ENCODE results near the gene UPP2. TPM values are rescaled to one million over a fixed set of nuclear protein-coding genes. Genes with fewer than 3 reads are reported as not detected.

The UPP2 gene
- polyA plus RNA-seq, 1 experiment, result not detected

- H3K27me3 ChIP-seq (ENCODE audit: control insufficient read depth, insufficient read depth, low read length), result no peaks in the 10 kb centered on the region
- no peak for DNase-seq (ENCODE audit: low read depth, low spot score)
- no peak overlapping the region for H3K4me3 ChIP-seq (ENCODE audit: low read depth, low read length)
- ChIA-PET POLR2A (no interaction called here), CTCF (interaction anchor here (0.7 kb wide), 1 partner anchor 667 kb away, joined by 3 read pairs; no protein-coding TSS in a partner anchor)
- TF ChIP-seq, protein P1, sequence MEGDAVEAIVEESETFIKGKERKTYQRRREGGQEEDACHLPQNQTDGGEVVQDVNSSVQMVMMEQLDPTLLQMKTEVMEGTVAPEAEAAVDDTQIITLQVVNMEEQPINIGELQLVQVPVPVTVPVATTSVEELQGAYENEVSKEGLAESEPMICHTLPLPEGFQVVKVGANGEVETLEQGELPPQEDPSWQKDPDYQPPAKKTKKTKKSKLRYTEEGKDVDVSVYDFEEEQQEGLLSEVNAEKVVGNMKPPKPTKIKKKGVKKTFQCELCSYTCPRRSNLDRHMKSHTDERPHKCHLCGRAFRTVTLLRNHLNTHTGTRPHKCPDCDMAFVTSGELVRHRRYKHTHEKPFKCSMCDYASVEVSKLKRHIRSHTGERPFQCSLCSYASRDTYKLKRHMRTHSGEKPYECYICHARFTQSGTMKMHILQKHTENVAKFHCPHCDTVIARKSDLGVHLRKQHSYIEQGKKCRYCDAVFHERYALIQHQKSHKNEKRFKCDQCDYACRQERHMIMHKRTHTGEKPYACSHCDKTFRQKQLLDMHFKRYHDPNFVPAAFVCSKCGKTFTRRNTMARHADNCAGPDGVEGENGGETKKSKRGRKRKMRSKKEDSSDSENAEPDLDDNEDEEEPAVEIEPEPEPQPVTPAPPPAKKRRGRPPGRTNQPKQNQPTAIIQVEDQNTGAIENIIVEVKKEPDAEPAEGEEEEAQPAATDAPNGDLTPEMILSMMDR (IDR thresholded peaks at IDR 0.05; ENCODE audit: low read depth, low read length), result no peak
- no peaks in the 10 kb centered on the region for H3K9me3 ChIP-seq (ENCODE audit: control insufficient read depth, insufficient read depth, low read length)
- no peak overlapping the region for H3K27ac ChIP-seq (ENCODE audit: low read depth, low read length)
Measured at GRCh38 chr2:158088093-158088492, 13.6 kb upstream of the UPP2 start.

GRCh38 chr2:158089322-158089721 is 12.4 kb upstream of the UPP2 start:
- DNase-seq (ENCODE audit: low read depth, low spot score), result no peak
- TF ChIP-seq, protein P1 (IDR thresholded peaks at IDR 0.05; ENCODE audit: low read depth, low read length), result no peak
- ChIA-PET CTCF (no interaction called here), POLR2A (no interaction called here)
- H3K4me3 ChIP-seq (ENCODE audit: low read depth, low read length), result no peak overlapping the region
- no peaks in the 10 kb centered on the region for H3K27me3 ChIP-seq (ENCODE audit: control insufficient read depth, insufficient read depth, low read length)
- no peaks in the 10 kb centered on the region for H3K9me3 ChIP-seq (ENCODE audit: control insufficient read depth, insufficient read depth, low read length)
- H3K27ac ChIP-seq (ENCODE audit: low read depth, low read length), result no peak overlapping the region

DNA sequence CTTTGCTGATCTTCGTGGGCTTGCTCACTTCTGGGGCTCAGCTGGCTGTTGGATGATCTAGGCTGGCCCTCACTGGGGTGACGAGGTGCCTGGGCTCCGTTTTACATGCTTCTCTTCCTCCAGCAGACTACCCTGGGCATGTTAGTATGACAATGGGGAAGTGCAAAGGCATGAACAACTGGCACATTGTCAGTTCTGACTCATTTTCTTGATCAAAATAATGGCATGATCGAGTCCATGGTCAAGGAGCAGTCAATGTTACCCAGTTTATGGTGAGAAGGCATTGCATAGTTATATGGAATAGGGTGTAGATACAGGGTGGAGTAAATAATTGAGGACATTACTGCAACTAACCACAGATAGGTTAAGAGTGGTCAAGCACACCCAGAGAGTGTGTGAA is 10.0 kb upstream of the UPP2 start:
- DNase-seq (ENCODE audit: low read depth, low spot score), result no peak
- CTCF ChIA-PET, result no interaction called here
- no peaks in the 10 kb centered on the region for H3K9me3 ChIP-seq (ENCODE audit: control insufficient read depth, insufficient read depth, low read length)
- POLR2A ChIA-PET, result no interaction called here
- no peaks in the 10 kb centered on the region for H3K27me3 ChIP-seq (ENCODE audit: control insufficient read depth, insufficient read depth, low read length)
- H3K4me3 ChIP-seq (ENCODE audit: low read depth, low read length), result no peak overlapping the region
- no peak overlapping the region for H3K27ac ChIP-seq (ENCODE audit: low read depth, low read length)
- TF ChIP-seq, protein P1 (IDR thresholded peaks at IDR 0.05; ENCODE audit: low read depth, low read length), result no peak

DNA sequence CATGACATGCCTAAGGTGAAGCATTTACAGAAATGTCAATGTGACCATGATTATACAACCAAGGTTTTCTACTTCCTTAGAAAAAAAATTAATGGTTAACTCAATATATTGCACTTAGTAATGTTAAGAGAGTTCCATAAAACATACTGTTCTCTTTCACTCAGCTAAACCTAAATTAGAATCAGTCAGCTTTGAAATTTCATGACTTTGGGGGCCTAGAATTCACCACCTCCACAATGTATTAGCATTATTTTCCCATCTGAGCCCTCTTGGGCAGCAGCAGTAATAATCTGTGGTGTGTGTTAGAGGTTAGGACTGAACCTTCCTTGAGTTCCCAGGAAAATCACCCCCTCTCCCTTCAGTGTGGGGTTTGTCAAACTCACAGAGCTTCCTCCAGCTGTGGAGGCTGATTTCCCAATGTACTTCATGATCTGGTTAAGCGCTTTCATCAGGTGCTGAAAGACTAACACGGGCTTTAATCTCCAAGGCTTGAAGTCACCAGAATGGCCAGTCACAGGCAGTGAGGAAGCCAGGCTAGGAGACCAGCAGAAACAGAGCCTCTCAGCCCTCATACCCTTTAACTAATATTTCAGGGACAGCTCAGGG is 7.1 kb upstream of the UPP2 start:
- DNase-seq (ENCODE audit: low read depth, low spot score), result no peak
- Histone ChIP-seq H3K4me3 (ENCODE audit: low read depth, low read length) (no peak overlapping the region), H3K27ac (ENCODE audit: low read depth, low read length) (no peak overlapping the region), H3K27me3 (ENCODE audit: control insufficient read depth, insufficient read depth, low read length) (no peaks in the 10 kb centered on the region), H3K9me3 (ENCODE audit: control insufficient read depth, insufficient read depth, low read length) (no peaks in the 10 kb centered on the region)
- TF ChIP-seq, protein P1 (IDR thresholded peaks at IDR 0.05; ENCODE audit: low read depth, low read length), result no peak
- ChIA-PET POLR2A (no interaction called here), CTCF (no interaction called here)

DNA sequence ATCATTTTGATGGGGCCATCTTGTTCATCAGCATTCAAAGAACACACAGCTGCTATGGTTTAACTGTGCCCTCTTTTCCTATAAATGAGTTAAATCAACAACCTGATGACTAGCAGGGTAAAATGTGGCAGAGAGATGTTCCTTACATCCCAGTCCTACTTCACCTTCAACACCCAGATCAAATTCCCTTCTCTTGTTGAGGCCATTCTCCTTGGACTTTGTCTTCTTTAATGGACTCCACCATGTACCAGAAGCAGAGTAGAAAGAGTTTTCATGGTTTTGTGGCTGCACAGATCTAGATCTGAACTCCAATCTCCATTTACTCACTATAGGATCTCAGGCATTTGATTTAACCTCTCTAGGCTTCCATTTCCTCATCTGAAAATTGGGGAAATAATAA is 6.4 kb upstream of the UPP2 start:
- TF ChIP-seq, protein P1 (IDR thresholded peaks at IDR 0.05; ENCODE audit: low read depth, low read length), result no peak
- POLR2A ChIA-PET, result no interaction called here
- H3K4me3 ChIP-seq (ENCODE audit: low read depth, low read length), result no peak overlapping the region

More for the DNA sequence above, 6.4 kb upstream of the UPP2 start:
- H3K27ac ChIP-seq (ENCODE audit: low read depth, low read length), result no peak overlapping the region
- CTCF ChIA-PET, result no interaction called here
- no peak for DNase-seq (ENCODE audit: low read depth, low spot score)
- no peaks in the 10 kb centered on the region for H3K9me3 ChIP-seq (ENCODE audit: control insufficient read depth, insufficient read depth, low read length)
- H3K27me3 ChIP-seq (ENCODE audit: control insufficient read depth, insufficient read depth, low read length), result no peaks in the 10 kb centered on the region

Measured in AG04450 (cell line).